ENCODE measurements around the gene KCTD10. TPM values are rescaled to one million over a fixed set of nuclear protein-coding genes. Genes with fewer than 3 reads are reported as not detected.

KCTD10 gene
- total and polyA plus RNA-seq, 9 of the 15 experiments (the other 6 are each of a cell fraction or from before 2014, with no cell fraction given) = 1.9 to 37.5 (median 15.7) TPM

DNA sequence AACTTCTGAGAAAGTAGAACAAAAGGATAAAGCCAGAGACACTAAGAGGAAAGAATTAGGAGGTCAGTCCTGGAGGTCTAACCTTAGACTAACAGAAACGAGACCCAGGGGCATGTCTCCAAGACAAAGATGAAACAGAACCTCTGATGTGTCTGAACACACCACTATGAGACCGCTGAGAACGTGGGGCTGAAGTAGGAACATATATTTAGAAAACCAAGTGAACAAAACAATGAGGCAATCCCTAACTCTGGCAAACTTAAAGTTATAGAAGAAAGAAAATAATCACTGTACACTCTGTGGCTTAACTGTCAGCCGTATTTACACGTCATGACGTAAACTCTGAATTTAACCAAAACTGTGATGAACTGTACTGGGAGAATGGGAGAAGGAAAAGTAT is 17.9 kb downstream of the KCTD10 start:
- DNase-seq (ENCODE audit: extremely low read depth in 1 of 4, low spot score in 3 of 4) = no peak
- Histone ChIP-seq H3K27me3 (ENCODE audit: control insufficient read depth in 2 of 2, insufficient read depth in 2 of 2, low read length in 2 of 2) (no peaks in the 10 kb centered on the region), H3K36me3 (ENCODE audit: control insufficient read depth, insufficient read depth, low read length) (peaks cover 58% of the 10 kb centered on the region), H3K9me1 (ENCODE audit: control insufficient read depth, insufficient read depth, low read length) (no peaks in the 10 kb centered on the region), H3K4me2 (ENCODE audit: insufficient read depth, low read length) (no peak overlapping the region), H3K4me1 (replicated peaks in 1 of 2; ENCODE audit: control insufficient read depth in 2 of 2, insufficient read depth in 2 of 2, low read length in 2 of 2) (peaks cover 34 to 41% of the 10 kb centered on the region in 2 experiments), H3K79me2 (ENCODE audit: control insufficient read depth, insufficient read depth, low read length) (peaks cover 43% of the 10 kb centered on the region), H3K27ac (ENCODE audit: extremely low read depth, low read depth, low read length) (no peak overlapping the region; the same call in 2 of the 3 replicates), H4K20me1 (replicated peaks; ENCODE audit: control insufficient read depth, insufficient read depth, low read length) (no peaks in the 10 kb centered on the region; the same call in 1 of the 2 replicates), H2AFZ (ENCODE audit: low read depth, low read length) (no peak overlapping the region), H3K9ac (ENCODE audit: insufficient read depth in 1 of 2, low read depth in 2 of 2, low read length in 2 of 2) (no peak overlapping the region), H3K4me3 (no peak overlapping the region), H3K9me3 (replicated peaks; ENCODE audit: control insufficient read depth, insufficient read depth, low read depth, low read length) (no peaks in the 10 kb centered on the region)
- intact Hi-C loops (cut with micrococcal nuclease) = no loop called here
- ChIA-PET POLR2A (no interaction called here), CTCF (ENCODE audit: low intra/inter-chr PET ratio) (no interaction called here)
- no peak for FAIRE-seq
- TF ChIP-seq PURB (CRISPR knock-in tag; IDR thresholded peaks at IDR 0.05; ENCODE audit: low read depth) (no peak), ARHGAP35 (IDR thresholded peaks at IDR 0.05; ENCODE audit: partially characterized antibody) (no peak), KAT8 (IDR thresholded peaks at IDR 0.05; ENCODE audit: low read depth) (no peak), FIP1L1 (IDR thresholded peaks at IDR 0.05; ENCODE audit: low read depth, low read length, poor library complexity, severe bottlenecking) (no peak), ASH1L (IDR thresholded peaks at IDR 0.05; ENCODE audit: borderline replicate concordance, low read depth, partially characterized antibody) (no peak), ZNF12 (CRISPR knock-in tag; IDR thresholded peaks at IDR 0.05) (no peak), ARID4B (CRISPR knock-in tag; IDR thresholded peaks at IDR 0.05) (no peak), FOXA1 (IDR thresholded peaks at IDR 0.05; ENCODE audit: borderline replicate concordance) (no peak), TCFL5 (CRISPR knock-in tag; conservative IDR thresholded peaks at IDR 0.05) (no peak), GTF3C2 (IDR thresholded peaks at IDR 0.05; ENCODE audit: borderline replicate concordance, extremely low read depth, insufficient read length) (no peak), SAFB (IDR thresholded peaks at IDR 0.05; ENCODE audit: borderline replicate concordance, low read depth, low read length) (no peak)
- TF ChIP-seq, protein P1, sequence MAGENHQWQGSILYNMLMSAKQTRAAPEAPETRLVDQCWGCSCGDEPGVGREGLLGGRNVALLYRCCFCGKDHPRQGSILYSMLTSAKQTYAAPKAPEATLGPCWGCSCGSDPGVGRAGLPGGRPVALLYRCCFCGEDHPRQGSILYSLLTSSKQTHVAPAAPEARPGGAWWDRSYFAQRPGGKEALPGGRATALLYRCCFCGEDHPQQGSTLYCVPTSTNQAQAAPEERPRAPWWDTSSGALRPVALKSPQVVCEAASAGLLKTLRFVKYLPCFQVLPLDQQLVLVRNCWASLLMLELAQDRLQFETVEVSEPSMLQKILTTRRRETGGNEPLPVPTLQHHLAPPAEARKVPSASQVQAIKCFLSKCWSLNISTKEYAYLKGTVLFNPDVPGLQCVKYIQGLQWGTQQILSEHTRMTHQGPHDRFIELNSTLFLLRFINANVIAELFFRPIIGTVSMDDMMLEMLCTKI (IDR thresholded peaks at IDR 0.05; ENCODE audit: partially characterized antibody) = no peak
- no peak for ATAC-seq
- WGBS (ENCODE audit: insufficient coverage, low coverage, missing lambda C conversion rate) = 70% methylated on average over 6 of the region's 6 CpGs
- in situ Hi-C loops (cut with MboI) = no loop called here
- no TSS peak for BruUV-seq (replicated peaks)
